Duodenal mucosa (tissue), 2 donors: ENCODE measurements around the gene ICAM4.
A peak's percentile ranks its signal among the peaks of the same experiment; 100 is the strongest.

Experiments used
- H3K27ac ChIP-seq: one replicate; pipeline ENCODE4 v1.7.0; 2013; ENCODE audit warnings: low read depth, low read length
- H3K27me3 ChIP-seq, 2 donors: one replicate each; pipeline ENCODE4 v1.7.0; 2013; ENCODE audit warnings: low read length in 2 of 2, control low read depth in 1 of 2; ENCODE audit not compliant: insufficient read depth in 2 of 2, control insufficient read depth in 1 of 2
- H3K36me3 ChIP-seq, 2 donors: one replicate each; pipeline ENCODE4 v1.7.0; 2013; ENCODE audit warnings: low read length in 2 of 2, control low read depth in 1 of 2; ENCODE audit not compliant: insufficient read depth in 2 of 2, control insufficient read depth in 1 of 2
- H3K4me1 ChIP-seq, 2 donors: one replicate each; pipeline ENCODE4 v1.7.0; 2013; ENCODE audit warnings: low read length in 2 of 2, control low read depth in 1 of 2; ENCODE audit not compliant: insufficient read depth in 2 of 2, control insufficient read depth in 1 of 2
- H3K4me3 ChIP-seq, 2 donors: one replicate each; pipeline ENCODE4 v1.7.0; 2013; ENCODE audit warnings: low read length in 2 of 2, low read depth in 1 of 2
- H3K9ac ChIP-seq, 2 donors: one replicate each; pipeline ENCODE4 v1.7.0; 2013; ENCODE audit warnings: low read length in 2 of 2, low read depth in 1 of 2
- H3K9me3 ChIP-seq, 2 donors: one replicate each; pipeline ENCODE4 v1.7.0; 2013; ENCODE audit warnings: low read length in 2 of 2, control low read depth in 1 of 2; ENCODE audit not compliant: control insufficient read depth in 1 of 2

The ICAM4 gene

DNA sequence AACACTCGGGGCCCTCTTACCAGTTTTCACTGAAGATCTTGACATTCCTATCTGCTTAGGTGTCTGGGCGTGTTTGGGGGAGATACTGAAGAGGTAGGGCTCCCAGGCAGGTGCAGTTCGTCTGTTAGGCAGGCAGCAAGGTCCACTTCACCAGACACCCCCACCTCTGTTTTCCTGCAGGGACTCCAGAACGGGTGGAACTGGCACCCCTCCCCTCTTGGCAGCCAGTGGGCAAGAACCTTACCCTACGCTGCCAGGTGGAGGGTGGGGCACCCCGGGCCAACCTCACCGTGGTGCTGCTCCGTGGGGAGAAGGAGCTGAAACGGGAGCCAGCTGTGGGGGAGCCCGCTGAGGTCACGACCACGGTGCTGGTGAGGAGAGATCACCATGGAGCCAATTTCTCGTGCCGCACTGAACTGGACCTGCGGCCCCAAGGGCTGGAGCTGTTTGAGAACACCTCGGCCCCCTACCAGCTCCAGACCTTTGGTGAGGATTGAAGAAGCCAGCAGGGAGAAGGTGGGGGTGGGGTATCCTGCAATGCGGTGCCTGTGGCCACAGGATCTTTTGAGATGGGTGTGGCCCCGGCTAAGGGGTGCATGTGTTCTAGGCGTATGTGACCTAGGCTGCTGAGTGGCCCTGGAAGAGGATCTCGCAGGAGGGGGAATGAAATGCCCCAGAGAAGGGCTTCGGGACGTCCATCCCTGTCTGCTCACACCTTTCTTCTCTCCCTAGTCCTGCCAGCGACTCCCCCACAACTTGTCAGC lies 3.3 kb upstream of the ICAM4 start:
- Histone ChIP-seq H3K36me3 (peaks cover 0 to 27% of the 10 kb centered on the region in 2 donors), H3K27me3 (peaks cover 11 to 14% of the 10 kb centered on the region in 2 donors)

DNA sequence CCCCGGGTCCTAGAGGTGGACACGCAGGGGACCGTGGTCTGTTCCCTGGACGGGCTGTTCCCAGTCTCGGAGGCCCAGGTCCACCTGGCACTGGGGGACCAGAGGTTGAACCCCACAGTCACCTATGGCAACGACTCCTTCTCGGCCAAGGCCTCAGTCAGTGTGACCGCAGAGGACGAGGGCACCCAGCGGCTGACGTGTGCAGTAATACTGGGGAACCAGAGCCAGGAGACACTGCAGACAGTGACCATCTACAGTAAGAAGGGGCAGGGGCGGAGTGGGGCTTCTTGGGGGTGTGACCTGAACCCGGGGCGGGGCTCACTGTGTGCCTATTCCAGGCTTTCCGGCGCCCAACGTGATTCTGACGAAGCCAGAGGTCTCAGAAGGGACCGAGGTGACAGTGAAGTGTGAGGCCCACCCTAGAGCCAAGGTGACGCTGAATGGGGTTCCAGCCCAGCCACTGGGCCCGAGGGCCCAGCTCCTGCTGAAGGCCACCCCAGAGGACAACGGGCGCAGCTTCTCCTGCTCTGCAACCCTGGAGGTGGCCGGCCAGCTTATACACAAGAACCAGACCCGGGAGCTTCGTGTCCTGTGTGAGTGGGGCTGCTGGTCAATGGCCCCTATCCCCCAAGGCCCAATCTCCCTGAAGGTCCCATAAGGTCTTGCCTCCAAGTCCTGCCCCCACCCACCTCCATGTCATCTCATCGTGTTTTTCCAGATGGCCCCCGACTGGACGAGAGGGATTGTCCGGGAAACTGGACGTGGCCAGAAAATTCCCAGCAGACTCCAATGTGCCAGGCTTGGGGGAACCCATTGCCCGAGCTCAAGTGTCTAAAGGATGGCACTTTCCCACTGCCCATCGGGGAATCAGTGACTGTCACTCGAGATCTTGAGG lies 2.4 kb upstream of the ICAM4 start:
- peaks cover 13 to 34% of the 10 kb centered on the region in 2 donors for H3K4me1 ChIP-seq
- no peak overlapping the region for H3K4me3 ChIP-seq
- H3K9ac ChIP-seq, result no peak overlapping the region
- H3K9me3 ChIP-seq, result no peaks in the 10 kb centered on the region
- peaks cover 0 to 27% of the 10 kb centered on the region in 2 donors for H3K36me3 ChIP-seq
- H3K27ac ChIP-seq, result no peak overlapping the region
- peaks cover 17 to 22% of the 10 kb centered on the region in 2 donors for H3K27me3 ChIP-seq

More for the DNA sequence above, 3.3 kb upstream of the ICAM4 start:
- no peak overlapping the region for H3K4me3 ChIP-seq
- no peak overlapping the region for H3K27ac ChIP-seq
- no peak overlapping the region for H3K9ac ChIP-seq
- H3K9me3 ChIP-seq, result no peaks in the 10 kb centered on the region
- H3K4me1 ChIP-seq, result peaks cover 13 to 26% of the 10 kb centered on the region in 2 donors

DNA sequence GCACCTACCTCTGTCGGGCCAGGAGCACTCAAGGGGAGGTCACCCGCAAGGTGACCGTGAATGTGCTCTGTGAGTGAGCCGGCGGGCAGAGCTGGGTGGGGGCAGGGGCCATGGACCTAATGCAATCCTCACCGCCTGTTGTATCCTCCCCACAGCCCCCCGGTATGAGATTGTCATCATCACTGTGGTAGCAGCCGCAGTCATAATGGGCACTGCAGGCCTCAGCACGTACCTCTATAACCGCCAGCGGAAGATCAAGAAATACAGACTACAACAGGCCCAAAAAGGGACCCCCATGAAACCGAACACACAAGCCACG lies 1.8 kb upstream of the ICAM4 start:
- H3K4me3 ChIP-seq, result no peak overlapping the region
- peaks cover 13 to 39% of the 10 kb centered on the region in 2 donors for H3K4me1 ChIP-seq
- no peaks in the 10 kb centered on the region for H3K9me3 ChIP-seq
- H3K9ac ChIP-seq, result no peak overlapping the region
- peaks cover 0 to 27% of the 10 kb centered on the region in 2 donors for H3K36me3 ChIP-seq
- H3K27me3 ChIP-seq, result peaks cover 20 to 26% of the 10 kb centered on the region in 2 donors
- H3K27ac ChIP-seq, result no peak overlapping the region

DNA sequence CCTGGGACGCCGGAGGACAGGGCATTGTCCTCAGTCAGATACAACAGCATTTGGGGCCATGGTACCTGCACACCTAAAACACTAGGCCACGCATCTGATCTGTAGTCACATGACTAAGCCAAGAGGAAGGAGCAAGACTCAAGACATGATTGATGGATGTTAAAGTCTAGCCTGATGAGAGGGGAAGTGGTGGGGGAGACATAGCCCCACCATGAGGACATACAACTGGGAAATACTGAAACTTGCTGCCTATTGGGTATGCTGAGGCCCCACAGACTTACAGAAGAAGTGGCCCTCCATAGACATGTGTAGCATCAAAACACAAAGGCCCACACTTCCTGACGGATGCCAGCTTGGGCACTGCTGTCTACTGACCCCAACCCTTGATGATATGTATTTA lies 1.4 kb upstream of the ICAM4 start:
- peaks cover 24 to 31% of the 10 kb centered on the region in 2 donors for H3K27me3 ChIP-seq
- H3K27ac ChIP-seq, result no peak overlapping the region

DNA sequence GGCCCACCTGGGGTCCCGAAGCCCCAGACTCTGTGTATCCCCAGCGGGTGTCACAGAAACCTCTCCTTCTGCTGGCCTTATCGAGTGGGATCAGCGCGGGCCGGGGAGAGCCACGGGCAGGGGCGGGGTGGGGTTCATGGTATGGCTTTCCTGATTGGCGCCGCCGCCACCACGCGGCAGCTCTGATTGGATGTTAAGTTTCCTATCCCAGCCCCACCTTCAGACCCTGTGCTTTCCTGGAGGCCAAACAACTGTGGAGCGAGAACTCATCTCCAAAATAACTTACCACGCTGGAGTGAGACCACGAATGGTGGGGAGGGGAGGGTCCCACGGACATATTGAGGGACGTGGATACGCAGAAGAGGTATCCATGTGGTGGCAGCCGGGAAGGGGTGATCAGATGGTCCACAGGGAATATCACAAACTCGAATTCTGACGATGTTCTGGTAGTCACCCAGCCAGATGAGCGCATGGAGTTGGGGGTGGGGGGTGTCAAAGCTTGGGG lies 2.0 kb downstream of the ICAM4 start:
- H3K27me3 ChIP-seq, result peaks cover 56 to 62% of the 10 kb centered on the region in 2 donors
- peaks cover 28 to 74% of the 10 kb centered on the region in 2 donors for H3K4me1 ChIP-seq
- H3K9ac ChIP-seq, result peak overlapping the region in 1 of 2 donors; percentile 18
- H3K4me3 ChIP-seq, result peak overlapping the region; percentile 53 to 56
- peaks cover 0 to 23% of the 10 kb centered on the region in 2 donors for H3K36me3 ChIP-seq
- H3K9me3 ChIP-seq, result no peaks in the 10 kb centered on the region
- H3K27ac ChIP-seq, result no peak overlapping the region

More for the DNA sequence above, 1.4 kb upstream of the ICAM4 start:
- peaks cover 13 to 44% of the 10 kb centered on the region in 2 donors for H3K4me1 ChIP-seq
- H3K36me3 ChIP-seq, result peaks cover 0 to 27% of the 10 kb centered on the region in 2 donors
- H3K4me3 ChIP-seq, result no peak overlapping the region
- no peak overlapping the region for H3K9ac ChIP-seq
- no peaks in the 10 kb centered on the region for H3K9me3 ChIP-seq

DNA sequence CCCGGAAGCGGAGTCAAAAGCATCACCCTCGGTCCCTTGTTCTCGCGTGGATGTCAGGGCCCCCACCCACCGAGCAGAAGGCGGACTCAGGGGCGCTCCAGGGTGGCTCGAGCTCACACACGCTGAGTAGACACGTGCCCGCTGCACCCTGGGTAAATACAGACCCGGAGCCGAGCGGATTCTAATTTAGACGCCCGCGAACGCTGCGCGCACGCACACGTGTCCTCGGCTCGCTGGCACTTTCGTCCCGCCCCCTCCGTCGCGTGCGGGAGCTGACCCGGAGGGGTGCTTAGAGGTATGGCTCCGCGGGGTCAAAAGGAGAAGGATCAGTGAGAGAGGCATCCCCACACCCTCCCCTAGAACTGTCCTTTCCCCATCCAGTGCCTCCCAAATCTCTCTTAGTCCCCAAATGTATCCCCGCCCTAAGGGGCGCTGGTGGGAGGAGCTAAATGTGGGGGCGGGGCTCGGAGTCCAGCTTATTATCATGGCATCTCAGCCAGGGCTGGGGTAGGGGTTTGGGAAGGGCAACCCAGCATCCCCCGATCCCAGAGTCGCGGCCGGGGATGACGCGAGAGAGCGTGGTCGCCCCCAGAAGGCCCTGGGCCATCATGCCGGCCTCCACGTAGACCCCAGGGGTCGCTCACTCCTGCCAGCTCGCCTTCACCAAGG lies 2.5 kb downstream of the ICAM4 start:
- H3K27me3 ChIP-seq, result peaks cover 62 to 68% of the 10 kb centered on the region in 2 donors
- H3K4me3 ChIP-seq, result peak overlapping the region; percentile 53 to 56
- H3K36me3 ChIP-seq, result peaks cover 0 to 18% of the 10 kb centered on the region in 2 donors
- peaks cover 28 to 74% of the 10 kb centered on the region in 2 donors for H3K4me1 ChIP-seq
- no peaks in the 10 kb centered on the region for H3K9me3 ChIP-seq
- no peak overlapping the region for H3K27ac ChIP-seq
- peak overlapping the region in 1 of 2 donors; percentile 18 for H3K9ac ChIP-seq

GRCh38 chr19:10289836-10290356 lies 3.1 kb downstream of the ICAM4 start, which contains the start of gene ICAM5:
ICAM5 (plus strand) TSS chr19:10289952; CDS start chr19:10290044, 92 bp downstream.
- H3K4me1 ChIP-seq, result peaks cover 28 to 74% of the 10 kb centered on the region in 2 donors
- peak within 1 kb of the TSS in 1 of 2 donors; percentile 18 for H3K9ac ChIP-seq
- H3K36me3 ChIP-seq, result peaks cover 0 to 13% of the 10 kb centered on the region in 2 donors
- H3K27ac ChIP-seq, result no peak within 1 kb of the TSS
- peak within 1 kb of the TSS; percentile 53 to 68 for H3K4me3 ChIP-seq
- H3K27me3 ChIP-seq, result peaks cover 67 to 74% of the 10 kb centered on the region in 2 donors
- H3K9me3 ChIP-seq, result no peaks in the 10 kb centered on the region

GRCh38 chr19:10290357-10290875 lies 3.7 kb downstream of the ICAM4 start:
- H3K27me3 ChIP-seq, result peaks cover 72 to 79% of the 10 kb centered on the region in 2 donors
- H3K9me3 ChIP-seq, result no peaks in the 10 kb centered on the region
- H3K27ac ChIP-seq, result no peak overlapping the region
- no peak overlapping the region for H3K9ac ChIP-seq
- peaks cover 32 to 79% of the 10 kb centered on the region in 2 donors for H3K4me1 ChIP-seq
- H3K36me3 ChIP-seq, result peaks cover 0 to 7% of the 10 kb centered on the region in 2 donors
- peak overlapping the region; percentile 48 to 68 for H3K4me3 ChIP-seq

DNA sequence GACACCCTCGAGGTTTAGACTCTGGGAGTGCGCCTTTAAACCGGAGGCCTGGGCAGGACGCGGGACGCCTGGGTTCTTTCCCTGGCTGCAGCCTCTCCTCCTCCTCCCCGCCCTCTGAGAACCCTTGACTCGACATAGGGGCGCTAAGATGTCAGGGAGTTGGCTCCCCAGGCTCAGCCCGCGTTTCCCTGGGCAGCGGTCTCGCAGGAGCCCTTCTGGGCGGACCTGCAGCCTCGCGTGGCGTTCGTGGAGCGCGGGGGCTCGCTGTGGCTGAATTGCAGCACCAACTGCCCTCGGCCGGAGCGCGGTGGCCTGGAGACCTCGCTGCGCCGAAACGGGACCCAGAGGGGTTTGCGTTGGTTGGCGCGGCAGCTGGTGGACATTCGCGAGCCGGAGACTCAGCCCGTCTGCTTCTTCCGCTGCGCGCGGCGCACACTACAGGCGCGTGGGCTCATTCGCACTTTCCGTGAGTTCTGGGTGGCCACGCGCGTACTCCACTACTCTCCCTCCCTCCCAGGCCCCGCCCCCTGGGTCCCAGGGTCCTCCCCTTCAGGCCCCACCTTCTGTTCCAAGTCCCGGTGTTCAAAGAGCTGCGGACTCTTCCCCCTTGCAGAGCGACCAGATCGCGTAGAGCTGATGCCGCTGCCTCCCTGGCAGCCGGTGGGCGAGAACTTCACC lies 4.3 kb downstream of the ICAM4 start:
- Histone ChIP-seq H3K4me3 (peak overlapping the region; percentile 48 to 68), H3K9ac (no peak overlapping the region), H3K27me3 (peaks cover 78 to 79% of the 10 kb centered on the region in 2 donors), H3K4me1 (peaks cover 38 to 81% of the 10 kb centered on the region in 2 donors), H3K27ac (no peak overlapping the region), H3K36me3 (peaks cover 0 to 1% of the 10 kb centered on the region in 2 donors), H3K9me3 (no peaks in the 10 kb centered on the region)
